Right atrium auricular region (tissue), 2 donors: ENCODE measurements around the gene MIPOL1. TPM values are rescaled to one million over a fixed set of nuclear protein-coding genes. Genes with fewer than 3 reads are reported as not detected.
"Not testable (repeated sequence)": the region's sequence is repeated elsewhere in the genome, so short reads cannot be mapped to it uniquely, and the experiment has no call there.

ENCODE experiments used
- DNase-seq: peaks from one replicate; pipeline ENCODE4 v3.0.0-alpha.2; 2019; ENCODE audit warnings: low spot score
- H3K27ac ChIP-seq, 2 donors: fragments of 200-600 bp; sonication (generic); 1 replicate in 1 of 2; 2 replicates in 1 of 2; pipeline ENCODE4 v1.5.1; 2016 to 2019
- H3K27me3 ChIP-seq, 2 donors: fragments of 200-600 bp; sonication (generic); one replicate each; pipeline versions ENCODE4 v1.5.1 to v1.6.0; 2017 to 2019
- H3K36me3 ChIP-seq: fragments of 200-600 bp; sonication (generic); one replicate; pipeline ENCODE4 v1.5.1; 2016
- H3K4me1 ChIP-seq, 2 donors: fragments of 200-600 bp; sonication (generic); one replicate each; pipeline versions ENCODE4 v1.5.1 to v1.6.0; 2017 to 2019
- H3K4me3 ChIP-seq, 2 donors: fragments of 200-600 bp; sonication (generic); 1 replicate in 1 of 2; 2 replicates in 1 of 2; pipeline ENCODE4 v1.5.1; 2017 to 2019; ENCODE audit warnings: mild to moderate bottlenecking in 1 of 2, moderate library complexity in 1 of 2
- H3K9me3 ChIP-seq, 2 donors: fragments of 200-600 bp; sonication (generic); one replicate each; pipeline ENCODE4 v1.5.1; 2019
- total RNA-seq, 2 donors: library from RNA; depleted of rRNA; stranded (reverse); fragments of >200 nt; gene quantifications; one replicate each; pipeline ENCODE4 v1.1.0, GENCODE V29; 2016
- TF ChIP-seq, protein P1 (sequence below), 2 donors: fragments of 200-600 bp; sonication (generic); IDR thresholded peaks; one replicate each; pipeline ENCODE4 v1.5.1; 2019; ENCODE audit warnings: antibody characterized with exemption in 2 of 2

Gene MIPOL1, protein sequence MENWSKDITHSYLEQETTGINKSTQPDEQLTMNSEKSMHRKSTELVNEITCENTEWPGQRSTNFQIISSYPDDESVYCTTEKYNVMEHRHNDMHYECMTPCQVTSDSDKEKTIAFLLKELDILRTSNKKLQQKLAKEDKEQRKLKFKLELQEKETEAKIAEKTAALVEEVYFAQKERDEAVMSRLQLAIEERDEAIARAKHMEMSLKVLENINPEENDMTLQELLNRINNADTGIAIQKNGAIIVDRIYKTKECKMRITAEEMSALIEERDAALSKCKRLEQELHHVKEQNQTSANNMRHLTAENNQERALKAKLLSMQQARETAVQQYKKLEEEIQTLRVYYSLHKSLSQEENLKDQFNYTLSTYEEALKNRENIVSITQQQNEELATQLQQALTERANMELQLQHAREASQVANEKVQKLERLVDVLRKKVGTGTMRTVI
- 1 to 10 TPM; 4.9 to 6.2 TPM for total RNA-seq

DNA sequence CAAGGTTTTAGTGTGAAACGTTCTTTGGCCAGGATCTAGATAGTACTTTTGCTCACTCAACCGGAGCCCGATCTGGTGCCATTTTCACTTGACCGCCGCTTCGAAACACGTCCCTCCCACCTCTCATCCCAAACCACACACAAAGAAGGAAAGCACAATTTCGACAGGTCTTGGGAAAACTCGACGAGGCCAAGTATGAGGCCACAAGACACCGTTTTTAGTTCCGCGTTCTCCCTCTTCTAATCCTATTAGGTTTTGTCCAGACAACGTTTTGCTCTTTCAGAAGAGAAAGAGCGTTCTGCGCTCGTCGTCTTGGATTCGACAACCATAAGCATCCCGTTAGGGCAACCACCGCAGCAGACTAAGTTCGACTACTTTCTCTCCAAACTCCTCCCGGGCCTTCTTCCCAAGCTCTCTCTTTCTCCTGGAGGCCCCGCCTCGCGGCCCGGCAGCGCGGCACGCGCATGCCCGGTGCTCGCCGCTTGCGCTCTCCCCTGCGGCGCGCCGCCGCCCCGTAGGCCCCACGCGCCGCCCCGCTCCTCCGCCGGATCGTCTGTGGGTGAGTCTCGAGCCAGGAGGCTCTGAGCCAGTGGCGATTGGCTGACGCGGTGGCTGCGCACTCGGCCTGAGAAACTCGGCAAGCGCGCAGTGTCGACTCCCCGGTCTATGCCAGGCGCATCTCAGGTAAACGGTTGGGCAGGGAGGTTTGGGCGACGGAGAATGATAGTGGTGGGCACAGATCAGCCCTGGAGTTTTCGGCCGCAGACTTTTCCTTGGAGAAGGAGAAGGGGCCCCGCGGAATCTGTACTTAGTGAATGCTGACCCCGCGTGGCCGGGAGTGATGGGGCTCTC lies at the start of gene MIPOL1:
Gene MIPOL1, plus strand, starts transcription at position 517 of the 852 bp plus-strand sequence. CDS start 49,952 bp downstream, outside the sequence.
- peak within 1 kb of the TSS; percentile 47 to 61 for H3K4me3 ChIP-seq
- no peaks in the 10 kb centered on the region for H3K36me3 ChIP-seq
- TF ChIP-seq, protein P1, sequence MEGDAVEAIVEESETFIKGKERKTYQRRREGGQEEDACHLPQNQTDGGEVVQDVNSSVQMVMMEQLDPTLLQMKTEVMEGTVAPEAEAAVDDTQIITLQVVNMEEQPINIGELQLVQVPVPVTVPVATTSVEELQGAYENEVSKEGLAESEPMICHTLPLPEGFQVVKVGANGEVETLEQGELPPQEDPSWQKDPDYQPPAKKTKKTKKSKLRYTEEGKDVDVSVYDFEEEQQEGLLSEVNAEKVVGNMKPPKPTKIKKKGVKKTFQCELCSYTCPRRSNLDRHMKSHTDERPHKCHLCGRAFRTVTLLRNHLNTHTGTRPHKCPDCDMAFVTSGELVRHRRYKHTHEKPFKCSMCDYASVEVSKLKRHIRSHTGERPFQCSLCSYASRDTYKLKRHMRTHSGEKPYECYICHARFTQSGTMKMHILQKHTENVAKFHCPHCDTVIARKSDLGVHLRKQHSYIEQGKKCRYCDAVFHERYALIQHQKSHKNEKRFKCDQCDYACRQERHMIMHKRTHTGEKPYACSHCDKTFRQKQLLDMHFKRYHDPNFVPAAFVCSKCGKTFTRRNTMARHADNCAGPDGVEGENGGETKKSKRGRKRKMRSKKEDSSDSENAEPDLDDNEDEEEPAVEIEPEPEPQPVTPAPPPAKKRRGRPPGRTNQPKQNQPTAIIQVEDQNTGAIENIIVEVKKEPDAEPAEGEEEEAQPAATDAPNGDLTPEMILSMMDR (IDR thresholded peaks at IDR 0.05), result peak; percentile 16 to 64

DNA sequence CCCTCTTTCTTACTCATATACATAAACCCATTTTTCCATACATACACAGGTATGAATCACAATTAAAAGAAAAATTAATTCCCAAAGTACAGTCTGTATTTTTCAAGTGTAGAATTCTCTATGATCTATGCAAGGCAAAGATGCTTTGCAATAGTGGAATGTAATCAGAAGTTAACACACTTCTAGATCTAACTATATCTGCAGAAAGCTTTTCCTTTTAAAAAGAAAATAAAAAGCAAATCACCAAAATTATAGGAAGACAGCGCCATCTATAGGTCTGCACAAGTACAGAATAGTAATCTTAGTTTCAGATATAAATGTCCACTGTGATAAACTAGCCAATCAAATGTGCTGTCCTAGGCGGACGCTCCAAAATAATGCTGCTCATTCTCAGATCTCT lies 47.3 kb upstream of the MIPOL1 start:
- Histone ChIP-seq H3K4me3 (no peak overlapping the region), H3K9me3 (peaks cover 0 to 7% of the 10 kb centered on the region in 2 donors), H3K4me1 (peaks cover 0 to 4% of the 10 kb centered on the region in 2 donors), H3K27me3 (no peaks in the 10 kb centered on the region), H3K27ac (no peak overlapping the region), H3K36me3 (no peaks in the 10 kb centered on the region)
- no peak for DNase-seq
- TF ChIP-seq, protein P1 (IDR thresholded peaks at IDR 0.05), result peak; percentile 46 to 79

More for the DNA sequence above, at the start of gene MIPOL1:
- Histone ChIP-seq H3K27me3 (no peaks in the 10 kb centered on the region), H3K4me1 (no peaks in the 10 kb centered on the region), H3K9me3 (no peaks in the 10 kb centered on the region), H3K27ac (peak within 1 kb of the TSS; percentile 88 to 90)
- DNase-seq, result peak; percentile 78

DNA sequence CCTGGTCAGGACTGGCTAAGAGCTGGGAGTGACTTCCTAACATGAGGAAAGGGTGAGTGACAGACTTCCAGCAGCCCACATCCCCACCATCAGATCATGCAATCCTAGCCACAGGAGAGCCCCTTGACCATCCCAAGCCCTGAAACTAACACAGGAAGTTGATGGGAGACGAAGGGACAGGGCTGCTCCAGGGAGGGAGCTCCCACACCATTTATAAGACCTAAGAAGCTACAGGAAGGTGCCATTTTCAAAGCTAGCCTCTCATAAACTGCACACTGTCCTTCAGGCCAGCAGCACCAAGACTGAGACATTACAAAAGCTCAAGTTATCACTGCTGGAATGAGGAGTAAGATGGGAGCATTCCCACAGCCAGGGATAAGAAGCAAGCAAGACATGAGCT lies 44.7 kb upstream of the MIPOL1 start:
- no peaks in the 10 kb centered on the region for H3K36me3 ChIP-seq
- H3K4me1 ChIP-seq, result peaks cover 0 to 4% of the 10 kb centered on the region in 2 donors
- H3K9me3 ChIP-seq, result peaks cover 0 to 10% of the 10 kb centered on the region in 2 donors
- no peak overlapping the region for H3K27ac ChIP-seq
- TF ChIP-seq, protein P1 (IDR thresholded peaks at IDR 0.05), result no peak
- no peak for DNase-seq
- H3K27me3 ChIP-seq, result no peaks in the 10 kb centered on the region
- no peak overlapping the region for H3K4me3 ChIP-seq

DNA sequence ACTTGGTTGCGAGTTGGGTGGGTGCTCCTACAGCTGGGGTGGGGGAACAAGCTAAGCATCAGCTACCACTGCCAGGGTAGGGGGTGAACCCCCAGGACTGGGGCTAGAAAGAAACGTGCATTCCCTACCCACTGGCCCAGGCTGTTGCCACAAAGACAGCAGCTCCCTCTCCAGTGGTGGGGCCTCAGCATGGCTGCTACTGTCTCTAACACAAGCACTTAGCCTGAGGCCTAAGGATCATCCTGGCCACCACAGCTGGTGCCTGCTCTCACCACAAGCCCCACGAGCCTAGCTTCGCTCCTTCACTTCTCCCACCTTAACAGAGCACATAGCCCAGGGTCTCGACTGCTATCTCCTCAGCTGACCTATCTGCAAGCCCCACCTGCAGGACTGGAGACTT lies 44.3 kb upstream of the MIPOL1 start:
- TF ChIP-seq, protein P1 (IDR thresholded peaks at IDR 0.05), result no peak
- no peak for DNase-seq
- H3K36me3 ChIP-seq, result no peaks in the 10 kb centered on the region

DNA sequence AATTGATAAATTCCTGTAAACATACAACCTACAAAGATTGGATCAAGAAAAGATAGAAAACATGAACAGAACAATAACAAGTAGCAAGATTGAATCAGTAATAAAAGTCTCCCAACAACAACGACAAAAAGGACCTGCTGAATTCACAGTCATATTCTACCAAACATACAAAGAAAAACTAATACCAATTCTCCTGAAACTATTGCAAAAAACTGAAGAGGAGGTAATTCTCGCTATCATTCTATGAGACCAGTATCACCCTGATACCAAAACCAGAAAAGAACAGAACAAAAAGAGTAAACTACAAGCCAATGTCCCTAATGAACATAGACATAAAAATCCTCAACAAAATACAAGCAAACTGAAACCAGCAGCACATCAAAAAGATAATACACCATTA lies 39.8 kb upstream of the MIPOL1 start:
- H3K27ac ChIP-seq, result no peak overlapping the region
- no peak for DNase-seq
- no peaks in the 10 kb centered on the region for H3K36me3 ChIP-seq
- no peak overlapping the region for H3K4me3 ChIP-seq
- TF ChIP-seq, protein P1 (IDR thresholded peaks at IDR 0.05), result no peak
- H3K9me3 ChIP-seq, result peaks cover 0 to 10% of the 10 kb centered on the region in 2 donors
- H3K27me3 ChIP-seq, result no peaks in the 10 kb centered on the region
- no peaks in the 10 kb centered on the region for H3K4me1 ChIP-seq

More for the DNA sequence above, 44.3 kb upstream of the MIPOL1 start:
- H3K27me3 ChIP-seq, result no peaks in the 10 kb centered on the region
- H3K4me3 ChIP-seq, result no peak overlapping the region
- peaks cover 0 to 4% of the 10 kb centered on the region in 2 donors for H3K4me1 ChIP-seq
- H3K27ac ChIP-seq, result no peak overlapping the region
- H3K9me3 ChIP-seq, result peaks cover 0 to 10% of the 10 kb centered on the region in 2 donors

DNA sequence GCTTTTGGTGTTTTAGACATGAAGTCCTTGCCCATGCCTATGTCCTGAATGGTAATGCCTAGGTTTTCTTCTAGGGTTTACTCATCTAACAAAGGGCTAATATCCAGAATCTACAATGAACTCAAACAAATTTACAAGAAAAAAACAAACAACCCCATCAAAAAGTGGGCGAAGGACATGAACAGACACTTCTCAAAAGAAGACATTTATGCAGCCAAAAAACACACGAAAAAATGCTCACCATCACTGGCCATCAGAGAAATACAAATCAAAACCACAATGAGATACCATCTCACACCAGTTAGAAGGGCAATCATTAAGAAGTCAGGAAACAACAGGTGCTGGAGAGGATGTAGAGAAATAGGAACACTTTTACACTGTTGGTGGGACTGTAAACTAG lies 35.4 kb upstream of the MIPOL1 start:
- H3K36me3 ChIP-seq, H3K27me3 ChIP-seq, H3K4me1 ChIP-seq, H3K4me3 ChIP-seq, H3K27ac ChIP-seq, H3K9me3 ChIP-seq, DNase-seq: not testable (repeated sequence)
